Subcutaneous adipose tissue (tissue), 4 donors: Measurements from ENCODE around the gene SRPK1. TPM values are rescaled to one million over a fixed set of nuclear protein-coding genes. Genes with fewer than 3 reads are reported as not detected.

Experiments
- total RNA-seq, 4 donors: library from RNA; depleted of rRNA; stranded (reverse); fragments of >200 nt; gene quantifications; one replicate each; pipeline ENCODE4 v1.1.0, GENCODE V29; 2016
- TF ChIP-seq, protein P1 (sequence below): fragments of 450-650 bp; IDR thresholded peaks from one replicate; pipeline ENCODE4 v1.5.1; 2016; ENCODE audit warnings: low read depth, mild to moderate bottlenecking, control low read depth, antibody characterized with exemption, moderate library complexity

SRPK1 gene
- total RNA-seq, 4 donors from 2014 or later, result 26.2 to 38.8 (median 33.1) TPM

DNA sequence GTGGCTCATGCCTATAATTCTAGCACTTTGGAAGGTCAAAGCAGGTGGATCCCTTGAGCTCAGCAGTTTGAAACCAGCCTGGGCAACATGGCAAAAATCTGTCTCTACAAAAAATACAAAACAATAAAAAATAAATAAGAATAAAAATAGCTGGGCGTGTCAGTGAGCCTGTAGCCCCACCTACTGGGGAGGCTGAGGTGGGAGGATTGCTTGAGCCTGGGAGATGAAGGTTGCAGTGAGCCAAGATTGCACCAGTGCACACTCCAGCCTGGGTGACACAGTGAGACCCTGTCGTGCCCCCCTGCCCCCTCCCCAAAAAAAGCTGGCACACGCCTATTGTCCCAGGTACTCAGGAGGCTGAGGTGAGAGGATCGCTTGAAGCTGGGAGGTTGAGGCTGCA, 35.1 kb upstream of the SRPK1 start:
- TF ChIP-seq, protein P1, sequence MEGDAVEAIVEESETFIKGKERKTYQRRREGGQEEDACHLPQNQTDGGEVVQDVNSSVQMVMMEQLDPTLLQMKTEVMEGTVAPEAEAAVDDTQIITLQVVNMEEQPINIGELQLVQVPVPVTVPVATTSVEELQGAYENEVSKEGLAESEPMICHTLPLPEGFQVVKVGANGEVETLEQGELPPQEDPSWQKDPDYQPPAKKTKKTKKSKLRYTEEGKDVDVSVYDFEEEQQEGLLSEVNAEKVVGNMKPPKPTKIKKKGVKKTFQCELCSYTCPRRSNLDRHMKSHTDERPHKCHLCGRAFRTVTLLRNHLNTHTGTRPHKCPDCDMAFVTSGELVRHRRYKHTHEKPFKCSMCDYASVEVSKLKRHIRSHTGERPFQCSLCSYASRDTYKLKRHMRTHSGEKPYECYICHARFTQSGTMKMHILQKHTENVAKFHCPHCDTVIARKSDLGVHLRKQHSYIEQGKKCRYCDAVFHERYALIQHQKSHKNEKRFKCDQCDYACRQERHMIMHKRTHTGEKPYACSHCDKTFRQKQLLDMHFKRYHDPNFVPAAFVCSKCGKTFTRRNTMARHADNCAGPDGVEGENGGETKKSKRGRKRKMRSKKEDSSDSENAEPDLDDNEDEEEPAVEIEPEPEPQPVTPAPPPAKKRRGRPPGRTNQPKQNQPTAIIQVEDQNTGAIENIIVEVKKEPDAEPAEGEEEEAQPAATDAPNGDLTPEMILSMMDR, result no peak

DNA sequence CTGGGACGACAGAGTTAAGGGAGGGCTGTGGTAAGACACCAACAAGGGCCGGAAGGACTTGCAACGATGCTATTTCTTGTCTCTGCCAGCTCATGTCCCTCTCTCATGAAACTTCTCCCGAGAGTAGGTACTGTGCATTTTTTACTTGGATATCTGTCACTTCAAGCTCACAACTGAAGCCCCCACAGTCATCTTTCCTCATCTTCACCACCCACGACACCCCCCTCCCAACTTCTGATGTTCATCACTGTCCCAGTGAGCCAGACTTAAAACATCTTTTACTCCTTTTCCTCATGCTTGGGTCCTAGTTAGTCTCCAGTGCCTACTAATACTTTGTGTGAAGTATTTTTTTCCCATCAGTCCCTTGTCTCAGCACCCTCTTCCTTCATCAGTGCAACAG, 34.6 kb upstream of the SRPK1 start:
- TF ChIP-seq, protein P1, result no peak

DNA sequence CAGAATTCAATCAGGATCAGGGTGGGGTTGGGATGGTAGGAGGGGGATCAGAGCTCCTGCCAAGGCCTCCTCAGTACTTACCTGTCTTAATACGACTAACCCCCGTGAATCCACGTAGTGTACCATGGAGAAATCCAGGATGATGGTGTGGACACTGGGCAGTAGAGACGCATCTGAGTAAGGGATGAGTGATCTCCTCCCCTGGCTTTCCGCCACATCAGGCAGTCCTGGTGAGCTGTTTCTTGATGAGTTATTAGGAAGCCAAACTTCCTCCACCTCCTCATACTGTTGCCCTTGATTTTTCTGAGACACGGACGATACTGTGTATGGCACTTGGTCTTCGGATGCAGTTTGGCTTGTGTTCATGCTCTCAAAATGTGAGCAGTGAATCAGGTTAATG, 34.2 kb upstream of the SRPK1 start:
- TF ChIP-seq, protein P1, result no peak

DNA sequence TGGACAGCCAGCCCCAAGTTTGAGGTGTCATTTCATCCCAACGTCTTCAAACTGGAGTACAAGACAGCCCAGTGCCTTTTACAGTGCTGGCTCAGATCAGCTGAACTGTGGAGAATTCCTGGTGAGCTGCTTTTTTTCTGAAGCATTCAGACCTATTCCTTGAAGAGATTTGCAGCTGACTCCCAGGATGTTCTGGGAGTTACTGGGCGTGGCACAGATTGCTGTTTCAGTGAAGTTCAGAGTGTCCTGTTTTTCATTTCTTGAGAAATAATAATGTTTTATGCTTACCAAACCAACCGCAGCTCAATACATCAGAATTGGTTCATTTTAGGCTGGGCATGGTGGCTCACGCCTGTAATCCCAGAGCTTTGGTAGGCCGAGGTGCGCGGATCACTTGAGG, 33.4 kb upstream of the SRPK1 start:
- TF ChIP-seq, protein P1, result no peak

DNA sequence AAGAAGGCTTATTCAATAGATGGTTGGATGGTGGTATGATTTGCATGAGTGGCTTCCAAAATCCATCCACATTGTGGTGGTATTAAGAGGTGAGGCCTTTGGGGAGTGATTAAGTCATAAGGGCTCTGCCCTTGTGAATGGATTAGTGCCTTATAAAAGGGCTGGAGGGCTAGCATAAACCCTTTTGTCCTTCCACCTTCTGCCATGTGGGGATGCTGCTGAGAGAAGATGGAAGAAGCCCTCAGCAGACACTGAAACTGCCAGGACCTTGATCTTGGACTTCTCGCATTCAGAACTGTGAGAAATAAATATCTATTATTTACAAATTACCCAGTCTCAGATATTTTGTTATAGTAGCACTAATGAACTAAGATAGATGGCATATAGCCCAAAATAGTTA, 27.8 kb upstream of the SRPK1 start:
- TF ChIP-seq, protein P1, result no peak

DNA sequence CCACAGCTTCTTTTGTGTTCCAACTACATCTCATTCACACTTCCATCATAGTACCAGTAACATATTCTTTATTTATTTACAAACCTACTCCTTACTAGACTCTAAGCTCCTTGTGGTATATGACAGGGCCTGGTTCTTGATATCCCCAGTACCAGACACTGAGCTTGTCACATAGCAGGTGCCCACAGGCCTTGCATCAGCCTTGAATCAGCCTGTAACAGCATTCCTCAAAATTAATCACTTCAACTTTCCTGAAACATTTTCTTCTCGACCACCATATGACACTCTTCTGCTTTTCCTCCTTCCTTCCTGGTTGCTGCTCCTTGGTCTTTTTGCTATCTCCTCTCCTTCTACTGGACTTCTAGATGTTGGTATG, 24.7 kb upstream of the SRPK1 start:
- TF ChIP-seq, protein P1, result no peak

DNA sequence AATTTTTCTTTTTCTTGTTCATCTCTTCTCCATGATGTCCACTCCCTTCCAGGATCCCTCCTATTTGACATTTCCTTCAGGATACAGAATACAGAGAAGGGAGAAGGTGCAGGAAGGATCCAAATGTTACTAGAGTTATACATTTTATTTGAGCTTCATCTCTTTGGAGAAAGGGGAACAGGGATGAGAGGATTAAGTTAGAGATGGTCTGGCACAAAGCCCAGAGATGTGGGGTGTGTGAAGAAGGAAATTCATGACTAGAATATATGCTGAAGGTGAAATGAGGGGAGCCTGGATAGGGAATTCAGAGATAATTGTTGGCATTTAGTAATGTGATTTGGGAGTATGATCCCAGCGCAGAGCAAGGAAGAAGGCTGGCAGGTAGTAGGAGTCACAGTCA, 22.5 kb upstream of the SRPK1 start:
- TF ChIP-seq, protein P1, result no peak
